GM10266 (cell line): Measurements from ENCODE around the gene KRT85.

ENCODE experiments used
- DNase-seq: peaks from one replicate; pipeline ENCODE4 v3.0.0; 2012; ENCODE audit errors: extremely low spot score
- TF ChIP-seq, protein P1 (sequence below): IDR thresholded peaks from 2 replicates; pipeline ENCODE4 v1.5.1; 2012; ENCODE audit warnings: mild to moderate bottlenecking, low read depth; ENCODE audit not compliant: control insufficient read depth, insufficient read depth; ENCODE audit errors: missing control alignments

Gene KRT85

DNA sequence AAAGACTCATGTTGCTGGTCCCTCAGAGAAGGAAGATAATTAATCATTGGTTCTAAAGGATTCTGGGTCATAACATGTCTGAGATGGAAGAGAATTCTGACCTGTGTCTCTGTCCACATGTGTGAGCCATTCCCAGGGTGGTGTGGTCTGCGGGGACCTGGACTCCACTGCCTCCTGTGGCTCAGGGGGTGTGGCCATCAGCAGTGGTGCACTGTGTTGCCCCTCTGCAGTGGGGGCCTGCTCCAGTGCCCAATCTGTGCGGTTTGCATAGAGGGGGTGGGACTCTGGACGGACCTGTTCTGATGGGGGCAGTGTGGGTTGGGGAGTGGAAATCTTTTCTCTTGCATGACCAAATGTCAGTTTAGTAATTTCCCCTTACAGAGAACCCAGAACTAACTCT is 13.5 kb downstream of the KRT85 start:
- no peak for DNase-seq
- TF ChIP-seq, protein P1, sequence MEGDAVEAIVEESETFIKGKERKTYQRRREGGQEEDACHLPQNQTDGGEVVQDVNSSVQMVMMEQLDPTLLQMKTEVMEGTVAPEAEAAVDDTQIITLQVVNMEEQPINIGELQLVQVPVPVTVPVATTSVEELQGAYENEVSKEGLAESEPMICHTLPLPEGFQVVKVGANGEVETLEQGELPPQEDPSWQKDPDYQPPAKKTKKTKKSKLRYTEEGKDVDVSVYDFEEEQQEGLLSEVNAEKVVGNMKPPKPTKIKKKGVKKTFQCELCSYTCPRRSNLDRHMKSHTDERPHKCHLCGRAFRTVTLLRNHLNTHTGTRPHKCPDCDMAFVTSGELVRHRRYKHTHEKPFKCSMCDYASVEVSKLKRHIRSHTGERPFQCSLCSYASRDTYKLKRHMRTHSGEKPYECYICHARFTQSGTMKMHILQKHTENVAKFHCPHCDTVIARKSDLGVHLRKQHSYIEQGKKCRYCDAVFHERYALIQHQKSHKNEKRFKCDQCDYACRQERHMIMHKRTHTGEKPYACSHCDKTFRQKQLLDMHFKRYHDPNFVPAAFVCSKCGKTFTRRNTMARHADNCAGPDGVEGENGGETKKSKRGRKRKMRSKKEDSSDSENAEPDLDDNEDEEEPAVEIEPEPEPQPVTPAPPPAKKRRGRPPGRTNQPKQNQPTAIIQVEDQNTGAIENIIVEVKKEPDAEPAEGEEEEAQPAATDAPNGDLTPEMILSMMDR = no peak

DNA sequence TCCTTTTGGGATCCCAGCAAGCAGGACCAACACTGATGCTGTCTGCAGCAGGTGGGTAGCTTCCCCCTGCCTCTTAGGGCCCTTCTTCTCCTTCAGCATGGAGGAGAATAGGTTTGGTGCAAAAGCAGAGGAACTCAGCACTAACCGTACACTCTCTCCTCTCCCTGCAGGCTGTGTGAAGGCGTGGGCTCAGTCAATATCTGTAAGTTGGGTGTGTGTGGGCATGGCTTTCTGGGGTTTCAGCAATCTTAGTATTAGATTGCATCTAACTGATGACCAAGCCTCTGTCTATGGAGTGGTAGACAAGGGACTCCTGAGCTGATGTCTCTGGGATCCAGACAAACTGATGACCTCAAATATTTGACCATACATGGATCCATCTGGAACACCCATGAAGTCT is 14.3 kb downstream of the KRT85 start:
- no peak for DNase-seq
- TF ChIP-seq, protein P1 = no peak

DNA sequence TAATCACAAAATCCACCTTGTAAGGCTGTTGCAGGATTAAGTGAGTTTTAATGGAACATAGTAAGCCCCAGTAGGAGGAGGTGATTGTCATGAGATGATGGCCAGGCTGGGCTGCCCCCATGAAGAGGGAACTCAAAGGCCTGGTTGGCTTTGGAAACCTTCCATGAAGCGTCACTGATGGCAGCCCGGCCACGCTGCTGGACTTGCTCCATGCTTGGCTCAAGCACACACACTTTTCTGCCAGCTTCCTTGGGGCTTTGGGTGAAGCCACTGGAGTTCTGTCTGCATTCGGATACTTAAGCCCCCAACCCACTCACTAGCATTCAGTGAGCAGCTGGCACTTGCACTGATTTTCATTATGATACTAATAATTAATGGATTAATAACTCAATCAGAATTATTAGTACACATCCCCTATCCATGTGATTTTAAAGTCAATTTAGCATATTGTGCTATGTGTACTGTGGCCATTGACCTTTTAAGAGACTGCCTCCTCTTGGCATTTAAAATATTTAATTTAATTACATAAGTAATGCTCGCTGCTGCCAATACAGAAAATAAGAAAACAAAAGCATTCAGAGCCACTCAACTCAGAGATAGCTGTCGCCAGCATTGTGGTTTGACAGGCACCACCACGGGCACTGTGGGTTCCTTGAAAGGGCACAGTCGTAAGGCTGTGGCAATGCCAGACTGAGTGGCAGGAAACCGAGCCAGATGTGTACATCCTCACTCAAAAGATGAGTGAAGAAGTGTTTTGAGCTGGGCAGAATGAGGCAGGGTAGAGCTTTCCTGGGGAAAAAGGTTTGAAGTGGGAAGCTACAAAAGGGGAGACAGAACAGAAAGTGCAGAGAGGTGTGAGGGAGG is 15.9 kb downstream of the KRT85 start:
- TF ChIP-seq, protein P1 = no peak
- no peak for DNase-seq

DNA sequence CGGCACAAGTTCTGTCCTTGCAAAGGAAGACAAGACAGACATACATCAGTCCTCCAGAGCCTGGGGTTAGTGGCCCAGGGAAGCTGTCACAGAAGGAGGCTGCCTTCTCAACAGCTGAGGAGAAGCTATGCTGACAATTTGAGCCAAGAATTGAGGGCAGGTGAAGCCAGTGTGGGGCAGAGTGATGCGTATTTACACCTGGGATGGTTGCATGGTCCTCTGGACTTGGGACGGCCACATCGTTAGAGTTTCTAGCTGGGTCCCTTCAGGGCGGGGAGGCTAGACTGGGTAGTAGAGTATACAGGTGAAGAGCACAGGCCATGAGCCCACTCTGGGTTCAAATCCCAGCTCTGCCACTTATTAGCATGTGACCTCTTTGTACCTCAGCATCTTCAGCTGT is 16.5 kb downstream of the KRT85 start:
- TF ChIP-seq, protein P1 = no peak
- DNase-seq = no peak

DNA sequence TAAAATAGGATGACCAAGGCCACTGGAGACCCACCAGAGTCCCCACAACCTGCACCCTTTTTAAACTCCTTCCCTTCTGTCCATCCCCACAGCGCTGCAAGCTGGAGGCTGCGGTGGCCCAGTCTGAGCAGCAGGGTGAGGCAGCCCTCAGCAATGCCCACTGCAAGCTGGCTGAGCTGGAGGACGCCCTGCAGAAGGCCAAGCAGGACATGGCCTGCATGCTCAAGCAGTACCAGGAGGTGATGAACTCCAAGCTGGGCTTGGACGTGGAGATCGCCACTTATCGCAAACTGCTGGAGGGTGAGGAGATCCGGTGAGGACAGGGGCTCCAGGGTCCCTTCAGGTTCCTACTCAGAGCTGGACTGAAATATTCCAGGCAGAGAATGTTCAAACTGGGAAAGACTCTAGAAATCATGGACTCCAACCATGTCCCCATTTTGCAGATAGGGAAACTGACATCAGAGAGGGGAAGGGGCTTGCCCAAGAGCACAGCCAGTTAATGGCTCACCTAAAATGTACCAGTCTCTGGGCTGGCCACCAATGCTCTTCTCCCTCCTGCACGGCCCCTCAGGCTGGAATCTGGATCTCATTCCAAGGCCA is 17.2 kb downstream of the KRT85 start:
- no peak for DNase-seq
- TF ChIP-seq, protein P1 = no peak

DNA sequence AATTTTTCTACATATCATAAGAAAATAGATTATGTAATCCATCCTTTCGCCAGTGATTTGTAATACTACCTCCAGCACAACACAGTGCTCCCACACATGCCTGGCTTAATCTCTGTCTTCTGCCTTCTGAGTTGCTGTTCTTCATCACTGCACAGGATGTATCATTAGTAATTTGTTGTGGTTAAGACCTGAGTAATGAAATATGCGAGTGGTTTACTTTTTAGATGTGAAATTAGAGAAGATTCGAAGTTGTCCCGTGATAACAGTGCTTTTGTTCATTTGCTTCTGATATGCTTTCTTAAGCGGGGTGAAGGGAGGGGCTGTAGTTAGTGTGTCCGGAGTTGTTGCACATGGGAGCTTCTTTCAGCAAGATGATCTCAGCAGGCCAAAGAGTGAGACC is 18.1 kb downstream of the KRT85 start:
- DNase-seq = no peak

More for the DNA sequence above, 18.1 kb downstream of the KRT85 start:
- TF ChIP-seq, protein P1 = no peak
